Mononuclear cell (primary cell): ENCODE measurements around the gene TIGD3. TPM values are rescaled to one million over a fixed set of nuclear protein-coding genes. Genes with fewer than 3 reads are reported as not detected.

Source experiments
- H3K27me3 ChIP-seq: 2 replicates; pipeline ENCODE4 v1.6.0; 2011; ENCODE audit warnings: low read length, control low read depth; ENCODE audit not compliant: insufficient read depth
- H3K4me1 ChIP-seq: 2 replicates; pipeline ENCODE4 v1.5.1; 2011; ENCODE audit warnings: mild to moderate bottlenecking, low read length, control low read depth; ENCODE audit not compliant: insufficient read depth
- H3K4me3 ChIP-seq: 2 replicates; pipeline ENCODE4 v1.5.1; 2011; ENCODE audit warnings: mild to moderate bottlenecking, low read length, moderate library complexity
- H3K9me3 ChIP-seq: 2 replicates; pipeline ENCODE4 v1.5.1; 2011; ENCODE audit warnings: low read depth, mild to moderate bottlenecking, control low read depth, low read length
- total RNA-seq: library from RNA; depleted of rRNA; stranded (reverse); fragments of >200 nt; gene quantifications from one replicate; pipeline ENCODE4 v1.2.3, GENCODE V29; 2012

The TIGD3 gene
- total RNA-seq, 1 donor = 0.42 TPM

DNA sequence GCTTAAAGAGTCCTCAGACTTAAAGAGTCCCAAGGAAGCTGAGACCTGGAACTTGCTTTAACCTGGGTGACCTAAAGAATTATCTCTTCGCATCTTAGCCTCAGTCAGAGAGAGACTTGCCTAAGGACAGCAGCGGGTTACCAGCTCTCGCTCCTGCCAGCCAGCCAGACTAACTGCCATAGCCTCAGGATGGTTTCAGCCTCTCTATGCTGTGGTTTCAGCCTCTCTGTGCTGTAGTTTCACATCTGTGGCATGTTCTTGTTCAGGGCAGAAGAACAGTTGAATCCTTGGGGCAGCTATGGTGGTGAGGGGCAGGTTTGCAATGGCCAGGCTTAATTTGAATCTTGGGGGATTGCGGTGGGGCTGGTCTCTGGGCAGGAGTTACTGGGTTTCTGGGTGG lies 34.2 kb downstream of the TIGD3 start:
- no peak overlapping the region for H3K4me3 ChIP-seq
- no peaks in the 10 kb centered on the region for H3K27me3 ChIP-seq
- no peaks in the 10 kb centered on the region for H3K9me3 ChIP-seq
- H3K4me1 ChIP-seq = peaks cover 68% of the 10 kb centered on the region

DNA sequence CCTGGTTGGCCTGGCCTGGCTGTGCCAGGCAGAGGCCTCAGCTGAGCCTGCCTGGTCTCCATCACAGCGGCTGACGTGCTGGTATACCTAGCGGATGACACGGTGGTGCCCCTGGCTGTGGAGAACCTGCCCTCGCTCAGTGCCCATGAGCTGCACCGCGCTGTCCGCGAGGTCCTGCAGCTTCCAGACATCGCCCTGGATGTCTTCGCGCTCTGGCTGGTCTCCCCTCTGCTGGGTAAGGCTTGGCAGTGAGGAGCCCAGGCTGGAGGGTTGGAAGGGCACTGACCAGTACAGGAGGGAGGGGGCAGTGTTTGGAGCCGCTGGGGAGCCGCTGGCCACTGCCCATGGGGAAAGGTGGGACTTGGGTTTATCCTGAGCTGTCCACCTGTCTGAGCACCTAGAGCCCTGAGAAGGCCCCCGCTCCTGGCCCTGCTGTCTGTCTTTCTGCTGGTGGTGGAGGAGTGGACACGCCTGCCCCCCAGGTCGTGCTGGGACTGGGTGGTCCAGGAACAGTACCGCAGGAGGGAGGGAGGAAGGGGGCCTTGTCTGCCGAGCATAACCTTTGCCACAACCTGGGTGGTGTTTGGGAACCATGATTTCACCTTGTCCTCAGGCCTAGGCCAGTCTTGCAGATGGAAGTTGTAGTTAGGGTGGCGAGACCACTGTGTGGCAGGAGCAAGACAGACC lies 34.9 kb downstream of the TIGD3 start:
- H3K4me1 ChIP-seq = peaks cover 61% of the 10 kb centered on the region
- no peak overlapping the region for H3K4me3 ChIP-seq
- H3K9me3 ChIP-seq = no peaks in the 10 kb centered on the region
- no peaks in the 10 kb centered on the region for H3K27me3 ChIP-seq

GRCh38 chr11:65390099-65390941 lies 35.8 kb downstream of the TIGD3 start:
- peaks cover 52% of the 10 kb centered on the region for H3K4me1 ChIP-seq
- H3K27me3 ChIP-seq = no peaks in the 10 kb centered on the region
- H3K4me3 ChIP-seq = no peak overlapping the region
- no peaks in the 10 kb centered on the region for H3K9me3 ChIP-seq

GRCh38 chr11:65390996-65391395 lies 36.4 kb downstream of the TIGD3 start:
- H3K4me1 ChIP-seq = peaks cover 45% of the 10 kb centered on the region
- no peaks in the 10 kb centered on the region for H3K27me3 ChIP-seq
- H3K4me3 ChIP-seq = no peak overlapping the region

DNA sequence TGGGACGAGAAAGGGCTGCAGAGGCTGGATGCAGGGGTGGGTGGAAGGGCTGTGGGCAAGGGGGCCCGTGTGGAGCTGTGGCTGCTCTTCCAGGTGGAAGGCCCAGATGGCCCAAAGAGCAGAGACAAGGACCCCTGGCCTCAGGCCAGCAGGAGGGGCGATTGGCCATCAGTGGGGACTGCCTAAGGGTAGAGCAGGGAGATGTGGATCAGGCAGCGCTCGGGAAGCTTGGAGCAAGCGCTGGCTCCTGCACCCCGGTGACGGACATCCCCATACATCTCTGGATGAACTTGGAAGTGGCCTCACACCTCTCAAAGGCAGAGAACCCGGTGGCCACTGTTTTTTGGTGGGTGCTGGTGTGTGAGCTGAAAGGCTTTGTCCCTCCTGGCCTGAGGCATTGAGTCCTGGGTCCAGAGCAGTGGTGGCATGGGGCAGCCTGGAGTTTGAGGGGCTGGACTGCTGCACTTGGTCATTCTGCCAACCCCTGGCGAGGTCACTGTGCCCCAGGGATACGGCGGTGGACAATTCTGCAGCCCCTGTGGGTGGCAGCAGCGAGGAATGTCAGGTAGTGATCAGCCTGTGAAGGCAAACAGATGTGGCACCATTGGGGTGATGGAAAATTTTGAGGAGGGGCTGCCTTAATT lies 37.8 kb downstream of the TIGD3 start:
- peaks cover 36% of the 10 kb centered on the region for H3K4me1 ChIP-seq
- no peaks in the 10 kb centered on the region for H3K27me3 ChIP-seq
- no peak overlapping the region for H3K4me3 ChIP-seq
- no peaks in the 10 kb centered on the region for H3K9me3 ChIP-seq

More at GRCh38 chr11:65390996-65391395, 36.4 kb downstream of the TIGD3 start:
- no peaks in the 10 kb centered on the region for H3K9me3 ChIP-seq

GRCh38 chr11:65392899-65393298 lies 38.3 kb downstream of the TIGD3 start:
- H3K4me3 ChIP-seq = no peak overlapping the region

DNA sequence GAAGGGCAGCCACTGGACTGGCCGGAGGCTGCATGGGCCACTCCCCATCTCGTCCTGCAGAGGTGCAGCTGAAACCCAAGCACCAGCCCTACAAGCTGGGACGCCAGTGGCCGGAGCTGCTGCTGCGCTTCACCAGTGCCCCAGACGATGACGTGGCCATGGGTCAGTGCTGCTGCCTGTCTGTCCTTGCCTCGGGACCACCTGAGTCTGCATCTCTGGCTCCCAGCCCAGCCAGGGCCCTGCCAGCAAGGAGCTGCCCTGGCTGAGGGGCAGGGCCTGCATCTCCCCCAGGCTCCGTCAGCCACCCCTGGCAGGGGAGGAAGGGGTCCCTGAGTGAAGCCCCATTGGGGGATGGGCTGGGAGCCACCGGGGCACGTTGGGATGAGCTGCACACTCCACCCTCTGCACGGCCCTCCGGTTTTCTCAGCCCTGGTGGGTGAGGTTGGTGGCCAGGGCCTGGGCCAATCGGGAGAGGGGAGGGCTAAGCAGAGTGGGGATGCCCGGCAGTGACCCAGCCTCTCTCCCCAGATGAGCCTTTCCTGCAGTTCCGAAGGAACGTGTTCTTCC lies 39.0 kb downstream of the TIGD3 start:
- Histone ChIP-seq H3K27me3 (no peaks in the 10 kb centered on the region), H3K4me3 (no peak overlapping the region), H3K9me3 (no peaks in the 10 kb centered on the region), H3K4me1 (peaks cover 23% of the 10 kb centered on the region)

More at GRCh38 chr11:65392899-65393298, 38.3 kb downstream of the TIGD3 start:
- Histone ChIP-seq H3K9me3 (no peaks in the 10 kb centered on the region), H3K4me1 (peaks cover 30% of the 10 kb centered on the region), H3K27me3 (no peaks in the 10 kb centered on the region)

DNA sequence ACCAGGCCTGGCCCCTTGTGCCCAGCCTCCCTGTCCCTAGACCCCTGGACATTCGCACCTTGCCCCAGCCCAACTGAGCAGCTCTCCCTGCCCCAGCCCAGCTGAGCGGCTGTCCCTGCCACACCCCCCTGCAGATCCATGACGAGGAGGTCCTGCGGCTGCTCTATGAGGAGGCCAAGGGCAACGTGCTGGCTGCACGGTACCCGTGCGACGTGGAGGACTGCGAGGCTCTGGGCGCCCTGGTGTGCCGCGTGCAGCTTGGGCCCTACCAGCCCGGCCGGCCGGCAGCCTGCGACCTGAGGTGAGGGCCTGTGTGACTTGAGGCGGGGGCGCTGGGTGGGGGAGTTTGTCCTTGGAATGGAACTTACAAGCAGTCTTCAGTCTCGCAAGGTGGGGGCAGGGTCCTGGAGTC lies 39.6 kb downstream of the TIGD3 start:
- Histone ChIP-seq H3K9me3 (no peaks in the 10 kb centered on the region), H3K4me3 (no peak overlapping the region), H3K27me3 (no peaks in the 10 kb centered on the region), H3K4me1 (peaks cover 18% of the 10 kb centered on the region)

DNA sequence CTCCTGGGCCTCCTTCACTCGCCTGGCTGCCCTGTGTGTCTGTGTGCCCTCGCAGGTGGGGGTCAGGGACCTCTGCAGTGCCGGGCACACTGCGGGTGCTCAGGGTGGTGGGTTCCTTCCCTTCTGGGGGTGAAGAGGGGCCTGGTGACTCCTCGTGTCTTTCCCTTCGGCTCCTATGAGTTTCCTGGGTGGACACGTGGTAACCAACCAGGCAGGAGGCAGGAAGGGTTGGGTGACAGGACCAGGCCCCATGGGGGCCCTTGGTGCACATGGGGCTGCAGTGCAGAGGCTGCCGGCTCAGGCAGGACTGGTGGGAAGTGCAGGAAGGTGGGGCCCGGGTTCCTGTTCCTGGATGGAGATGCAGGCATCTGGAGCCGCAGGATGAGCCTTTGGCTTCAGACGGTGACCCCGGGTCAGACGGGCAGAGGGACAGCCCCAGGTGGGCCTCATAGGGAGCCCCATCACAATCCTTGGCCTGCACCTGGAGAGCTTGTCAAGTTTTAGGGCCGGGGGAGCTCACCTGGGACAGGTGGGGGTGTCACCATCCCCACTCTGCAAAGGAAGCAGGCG lies 41.5 kb downstream of the TIGD3 start:
- Histone ChIP-seq H3K9me3 (no peaks in the 10 kb centered on the region), H3K4me3 (no peak overlapping the region), H3K4me1 (peaks cover 2% of the 10 kb centered on the region), H3K27me3 (no peaks in the 10 kb centered on the region)

DNA sequence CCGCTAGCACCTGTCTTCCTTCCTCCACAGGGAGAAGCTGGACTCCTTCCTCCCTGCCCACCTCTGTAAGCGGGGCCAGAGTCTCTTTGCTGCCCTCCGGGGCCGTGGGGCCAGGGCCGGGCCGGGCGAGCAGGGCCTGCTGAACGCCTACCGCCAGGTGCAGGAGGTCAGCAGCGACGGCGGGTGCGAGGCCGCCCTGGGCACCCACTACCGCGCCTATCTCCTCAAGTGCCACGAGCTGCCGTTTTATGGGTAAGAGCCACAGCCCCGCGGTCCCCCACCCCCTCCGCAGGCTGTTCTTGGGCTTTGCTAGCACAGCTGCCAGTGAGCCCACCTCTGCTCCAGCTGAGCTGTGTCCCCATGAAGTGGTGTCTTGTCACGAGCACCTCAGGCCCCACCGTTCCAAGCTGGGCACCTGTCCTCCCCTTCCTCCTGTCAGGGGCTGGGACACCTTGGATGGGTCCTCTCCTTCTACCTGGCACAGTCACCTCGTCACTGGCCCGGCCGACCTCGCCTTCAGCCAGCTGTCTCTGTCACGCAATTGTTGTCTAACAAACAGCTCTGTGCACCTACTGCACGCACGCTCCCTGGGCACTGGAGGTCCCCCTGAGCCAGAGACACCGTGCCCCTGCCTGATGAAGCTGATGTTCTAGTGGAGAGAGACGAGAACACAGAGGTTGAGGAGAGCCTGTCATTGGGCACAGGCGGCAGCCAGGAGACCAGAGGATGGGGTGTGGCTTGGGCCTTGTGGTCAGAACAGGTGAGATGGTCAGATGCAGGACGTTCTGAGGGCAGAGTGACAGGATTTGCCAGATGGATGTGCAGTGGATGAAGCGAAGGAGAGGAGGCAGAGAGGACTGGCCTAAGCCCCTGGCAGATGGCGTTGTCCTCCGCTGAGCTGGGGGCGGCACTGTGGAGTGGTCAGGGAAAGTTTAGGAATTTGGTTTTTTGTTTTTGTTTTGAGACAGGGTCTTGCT lies 42.5 kb downstream of the TIGD3 start:
- Histone ChIP-seq H3K4me1 (no peaks in the 10 kb centered on the region), H3K4me3 (no peak overlapping the region), H3K9me3 (no peaks in the 10 kb centered on the region), H3K27me3 (no peaks in the 10 kb centered on the region)

DNA sequence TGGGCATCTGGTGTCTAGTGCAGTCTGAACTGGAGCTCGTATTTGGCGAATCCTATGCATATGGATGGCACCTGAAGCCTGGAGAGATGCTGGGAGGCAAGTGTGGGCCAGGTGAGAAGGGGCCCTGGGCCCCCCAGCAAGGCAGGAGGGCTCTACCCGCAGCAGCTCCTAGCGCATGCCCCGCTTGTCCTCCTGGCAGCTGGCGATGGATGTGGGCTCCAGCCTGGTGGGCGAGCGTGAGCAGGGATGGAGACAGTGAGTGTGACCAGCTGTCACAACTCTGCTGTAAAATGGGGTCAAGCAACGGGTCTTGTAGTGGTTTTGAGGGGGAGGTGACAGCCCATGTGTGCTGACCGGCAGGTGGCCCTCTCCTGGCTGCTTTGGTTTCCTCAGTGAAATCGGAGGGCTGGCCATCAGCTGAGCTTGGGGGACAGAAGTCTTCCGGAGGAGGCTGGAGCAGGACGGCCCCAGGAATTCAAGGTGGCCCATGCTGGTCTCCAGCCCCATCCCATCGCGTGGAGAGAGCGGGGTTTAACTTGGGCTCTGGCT lies 43.9 kb downstream of the TIGD3 start:
- peaks cover 8% of the 10 kb centered on the region for H3K4me1 ChIP-seq
- H3K9me3 ChIP-seq = no peaks in the 10 kb centered on the region
- H3K27me3 ChIP-seq = no peaks in the 10 kb centered on the region
- H3K4me3 ChIP-seq = no peak overlapping the region

- Histone ChIP-seq H3K9me3 (no peaks in the 10 kb centered on the region), H3K4me3 (no peak overlapping the region), H3K4me1 (peaks cover 16% of the 10 kb centered on the region), H3K27me3 (no peaks in the 10 kb centered on the region)
Measured at GRCh38 chr11:65399249-65399648, 44.7 kb downstream of the TIGD3 start.

GRCh38 chr11:65399845-65400244 lies 45.3 kb downstream of the TIGD3 start:
- Histone ChIP-seq H3K27me3 (no peaks in the 10 kb centered on the region), H3K4me3 (no peak overlapping the region), H3K9me3 (no peaks in the 10 kb centered on the region), H3K4me1 (peaks cover 22% of the 10 kb centered on the region)
